GM18909 (cell line): ENCODE data around the gene PLD4.
"Not testable (repeated sequence)": the region's sequence is repeated elsewhere in the genome, so short reads cannot be mapped to it uniquely, and the experiment has no call there.

ENCODE experiments used
- ATAC-seq: cut with Tn5 transposase; IDR thresholded peaks from one replicate; pipeline ENCODE4 v1.9.1; 2021; ENCODE audit warnings: mild to moderate bottlenecking; ENCODE audit not compliant: unreplicated experiment, poor library complexity

Gene PLD4

DNA sequence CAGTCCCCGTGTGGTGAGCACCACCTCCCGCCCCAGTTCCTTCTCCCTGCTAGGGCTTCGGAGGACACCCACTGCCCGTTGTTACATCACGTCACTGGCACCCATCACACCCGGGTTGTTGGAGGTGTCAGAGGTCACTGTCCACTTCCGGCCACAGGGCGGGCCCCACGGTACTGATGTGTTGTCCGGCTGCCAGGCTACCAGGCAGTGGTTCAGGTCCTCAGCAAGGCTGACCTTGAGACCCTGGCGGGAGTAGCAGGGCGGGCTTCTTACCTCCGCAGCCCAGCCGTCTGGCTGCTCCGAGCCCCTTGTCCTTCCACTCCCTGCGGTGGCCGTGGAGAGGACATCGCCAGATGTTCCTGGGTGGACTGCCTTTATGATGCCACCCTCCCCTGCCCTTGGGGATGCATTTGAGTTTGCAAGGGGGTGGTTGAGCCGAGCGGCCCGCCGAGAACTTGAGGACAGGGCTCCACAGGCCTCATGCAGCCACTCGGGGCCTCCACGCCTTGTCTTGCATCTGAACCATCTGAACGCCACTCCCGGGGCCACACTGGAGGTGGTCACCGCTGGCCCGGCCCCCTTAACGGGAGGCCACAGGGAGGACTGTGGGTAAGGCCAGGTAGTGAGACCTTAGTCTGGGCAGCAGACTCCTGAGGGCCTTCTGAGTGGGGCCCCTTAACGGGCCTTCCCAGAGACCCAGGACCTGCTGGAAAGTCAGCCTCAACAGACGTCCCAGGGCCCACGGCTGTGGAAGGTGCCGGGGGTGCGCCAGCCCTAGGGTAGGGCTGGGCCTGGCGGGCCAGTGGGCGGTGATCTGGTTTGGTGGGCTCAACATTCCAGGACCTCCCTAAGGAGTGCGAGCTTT is 27.1 kb upstream of the PLD4 start:
- no peak for ATAC-seq

- ATAC-seq: no peak
Observed at GRCh38 chr14:104898195-104898558, 26.5 kb upstream of the PLD4 start.

DNA sequence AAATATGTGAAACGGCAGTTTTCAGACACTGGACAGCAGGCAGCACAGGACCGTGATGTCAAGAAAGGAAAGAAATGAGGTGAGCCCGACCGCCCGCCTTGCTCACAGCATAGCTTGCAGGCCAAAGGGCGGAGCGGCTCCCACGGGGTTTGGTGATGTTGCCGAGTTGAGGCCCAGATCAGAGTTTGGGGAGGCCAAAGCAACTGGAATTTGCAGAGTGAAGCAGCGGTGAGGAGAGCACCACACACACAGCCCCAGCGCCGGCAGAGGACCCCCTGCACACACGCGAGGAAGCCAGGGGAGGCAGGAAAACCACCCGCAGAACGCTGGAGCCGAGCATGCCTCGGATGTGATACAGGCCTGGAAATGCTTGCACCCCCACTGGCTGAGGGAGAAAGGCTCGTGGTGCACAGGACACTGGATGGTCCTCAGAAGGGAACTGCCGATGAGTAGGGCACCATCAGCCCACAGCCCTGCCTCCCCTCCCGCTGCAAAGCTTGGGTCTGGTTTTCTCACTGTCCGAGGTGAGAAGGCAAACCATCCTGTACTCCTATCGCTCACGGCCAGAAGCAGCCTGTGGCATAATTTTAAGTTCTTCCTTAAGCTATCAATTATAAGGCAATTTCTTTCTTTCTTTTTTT is 25.7 kb upstream of the PLD4 start:
- ATAC-seq: no peak

GRCh38 chr14:104899781-104900180 is 24.9 kb upstream of the PLD4 start:
- no peak for ATAC-seq

DNA sequence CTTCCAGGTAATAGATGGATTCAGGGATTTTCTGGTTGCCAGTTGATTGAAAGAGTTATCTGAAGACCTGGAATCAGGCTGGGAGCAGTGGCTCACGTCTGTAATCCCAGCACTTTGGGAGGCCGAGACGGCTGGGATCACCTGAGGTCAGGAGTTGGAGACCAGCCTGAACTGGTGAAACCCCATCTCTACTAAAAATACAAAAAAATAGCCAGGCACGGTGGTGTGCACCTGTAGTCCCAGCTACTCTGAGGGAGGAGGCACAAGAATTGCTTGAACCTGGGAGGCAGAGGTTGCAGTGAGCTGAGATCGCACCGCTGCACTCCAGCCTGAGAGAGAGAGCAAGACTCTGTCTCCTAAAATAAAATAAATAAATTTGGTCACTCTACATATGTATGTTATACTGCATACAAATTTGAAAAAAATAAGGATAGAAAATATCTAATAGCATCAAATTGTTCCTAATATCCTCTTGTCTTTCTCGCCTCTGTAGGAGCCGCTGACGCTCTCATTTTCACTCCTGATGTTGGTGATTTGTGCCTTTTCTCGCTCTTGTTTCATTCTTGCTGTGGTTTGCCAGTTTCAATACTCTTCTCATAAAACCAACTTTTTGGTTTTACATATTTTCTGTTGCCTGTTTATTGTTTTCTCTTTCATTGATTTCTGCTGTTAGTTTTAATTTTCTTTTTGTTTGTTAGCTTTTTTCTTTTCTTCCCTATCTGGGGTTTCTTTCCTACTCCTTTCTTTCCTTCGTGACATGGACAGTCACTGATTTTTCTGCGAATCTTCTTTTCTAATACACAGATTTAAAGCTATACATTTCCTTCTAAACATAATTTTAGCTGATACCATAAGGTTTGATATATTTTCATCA is 23.8 kb upstream of the PLD4 start:
- no peak for ATAC-seq

- ATAC-seq: no peak
Observed at GRCh38 chr14:104903990-104904389, 20.7 kb upstream of the PLD4 start.

DNA sequence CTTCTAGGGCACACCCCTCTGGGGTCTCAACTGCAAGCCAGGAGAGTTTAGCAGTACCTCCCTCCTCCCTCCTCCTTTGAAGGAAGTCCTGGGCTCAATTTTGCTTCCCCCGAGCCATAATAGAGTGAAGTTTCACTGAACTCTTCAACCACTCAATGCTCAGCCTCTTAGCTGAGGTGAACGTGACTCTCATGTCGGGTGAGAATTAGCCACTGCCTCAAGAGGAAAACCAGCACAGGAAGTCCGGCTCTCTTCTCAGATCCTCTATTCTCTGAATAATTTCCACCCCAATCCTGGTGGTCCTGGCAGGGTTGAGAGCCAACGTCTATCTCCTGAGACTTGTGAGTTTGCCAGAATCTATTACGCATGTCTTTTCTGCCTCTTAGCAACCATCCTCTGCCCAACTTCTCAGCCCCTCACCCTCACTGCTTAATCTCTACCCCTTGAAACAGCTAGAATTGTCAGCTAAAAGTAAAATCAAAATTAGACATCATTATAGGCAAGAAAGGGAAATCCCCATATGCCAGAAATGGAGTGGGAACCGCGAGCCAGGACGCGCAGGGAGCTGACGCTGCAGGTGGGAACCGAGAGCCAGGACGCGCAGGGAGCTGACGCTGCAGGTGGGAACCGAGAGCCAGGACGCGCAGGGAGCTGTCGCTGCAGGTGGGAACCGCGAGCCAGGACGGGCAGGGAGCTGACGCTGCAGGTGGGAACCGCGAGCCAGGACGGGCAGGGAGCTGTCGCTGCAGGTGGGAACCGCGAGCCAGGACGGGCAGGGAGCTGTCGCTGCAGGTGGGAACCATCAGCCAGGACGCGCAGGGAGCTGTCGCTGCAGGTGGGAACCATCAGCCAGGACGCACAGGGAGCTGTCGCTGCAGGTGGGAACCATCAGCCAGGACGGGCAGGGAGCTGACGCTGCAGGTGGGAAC is 19.8 kb upstream of the PLD4 start:
- not testable (repeated sequence) for ATAC-seq

GRCh38 chr14:104905579-104905933 is 19.1 kb upstream of the PLD4 start:
- not testable (repeated sequence) for ATAC-seq

DNA sequence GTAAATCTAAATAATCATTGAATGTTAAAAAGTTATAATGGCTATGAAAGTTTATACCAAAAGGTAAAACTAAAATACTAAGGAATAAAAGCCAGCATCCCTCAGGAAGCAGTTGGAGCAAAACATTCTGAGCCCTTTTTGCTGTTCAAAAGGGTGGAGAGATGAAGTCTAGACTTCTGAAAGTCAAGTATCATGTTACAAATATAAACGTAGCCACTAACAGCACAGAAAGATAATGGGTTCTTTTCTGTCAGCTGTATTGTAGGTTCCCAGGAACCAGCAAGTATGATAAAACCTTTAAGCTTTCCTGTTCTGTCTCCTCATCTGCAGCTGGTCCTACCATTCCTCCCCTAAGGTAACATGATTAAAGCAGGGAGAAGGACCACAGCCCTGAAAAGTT is 16.4 kb upstream of the PLD4 start:
- ATAC-seq: no peak

DNA sequence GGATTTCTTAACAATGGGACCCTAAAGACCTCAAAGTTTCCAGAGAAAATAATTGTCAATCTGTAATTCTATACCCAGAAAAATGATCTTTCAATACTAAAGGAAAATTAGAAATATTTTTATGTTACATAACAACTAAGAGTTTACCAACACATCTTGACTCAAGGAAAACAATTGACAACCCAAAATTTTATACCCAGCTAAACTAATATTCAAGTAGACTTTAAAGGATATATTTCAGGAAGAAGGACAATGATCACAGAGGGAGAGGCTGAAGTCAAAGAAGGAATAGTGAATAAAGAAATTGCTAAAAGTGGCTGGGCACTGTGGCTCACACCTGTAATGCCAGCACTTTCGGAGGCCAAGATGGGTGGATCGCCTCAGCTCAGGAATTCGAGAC is 12.6 kb upstream of the PLD4 start:
- no peak for ATAC-seq

DNA sequence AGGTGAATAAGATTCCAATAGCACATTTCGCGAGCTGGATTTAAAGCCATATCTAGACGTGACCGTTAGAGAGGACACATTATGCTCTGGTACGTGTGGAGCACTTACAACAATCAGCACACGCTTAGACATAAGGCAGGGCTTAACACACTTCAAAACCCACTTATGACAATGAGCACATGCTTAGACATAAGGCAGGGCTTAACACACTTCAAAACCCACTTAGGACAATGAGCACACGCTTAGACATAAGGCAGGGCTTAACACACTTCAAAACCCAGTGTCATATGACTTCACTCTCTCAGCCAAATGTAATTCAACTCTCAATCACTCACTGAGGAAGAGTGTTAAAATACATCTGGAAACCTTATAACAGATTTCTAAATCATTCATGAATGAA is 11.2 kb upstream of the PLD4 start:
- no peak for ATAC-seq

- ATAC-seq: no peak
Observed at GRCh38 chr14:104917116-104917515, 7.6 kb upstream of the PLD4 start.

GRCh38 chr14:104917993-104918392 is 6.7 kb upstream of the PLD4 start:
- ATAC-seq: no peak

DNA sequence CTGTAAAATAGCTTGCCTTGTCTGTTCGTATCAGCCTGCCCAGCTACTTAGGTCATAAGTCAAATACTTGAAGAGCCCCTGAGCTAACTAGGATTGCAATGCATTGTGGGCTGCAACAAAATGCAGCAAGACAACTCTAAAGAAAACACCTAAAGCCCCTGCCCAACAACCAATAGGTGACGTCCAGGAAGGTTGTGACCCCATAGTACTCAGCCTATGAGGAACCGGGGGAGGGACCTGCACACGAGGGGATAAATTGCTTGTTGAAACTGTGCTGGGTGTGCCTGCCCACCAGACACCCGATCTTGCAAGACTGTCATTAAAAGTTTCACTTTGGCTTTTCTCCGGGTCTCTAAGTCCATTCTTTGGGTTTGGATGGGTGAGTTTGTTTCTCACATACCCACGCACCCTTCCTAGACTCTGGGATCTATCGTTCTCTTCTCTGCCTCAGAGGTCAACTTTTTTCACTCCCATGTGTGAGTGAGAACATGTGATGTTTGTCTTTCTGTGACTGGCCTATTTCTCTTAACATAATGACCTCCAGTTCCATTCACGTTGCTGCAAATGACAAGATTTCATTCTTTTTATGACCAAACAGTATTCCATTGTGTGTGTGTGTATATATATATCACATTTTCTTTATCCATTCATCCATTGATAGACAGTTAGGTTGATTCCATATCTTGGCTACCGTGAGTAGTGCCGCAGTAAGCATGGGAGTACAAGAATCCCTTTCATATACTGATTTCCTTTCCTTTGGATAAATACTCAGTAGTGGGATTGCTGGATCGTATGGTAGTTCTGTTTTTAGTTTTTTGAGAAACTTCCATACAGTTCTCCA is 5.3 kb upstream of the PLD4 start:
- not testable (repeated sequence) for ATAC-seq

GRCh38 chr14:104919993-104920315 is 4.7 kb upstream of the PLD4 start:
- no peak for ATAC-seq

- ATAC-seq: no peak
Observed at GRCh38 chr14:104923640-104924420, 849 bp upstream of the PLD4 start.

DNA sequence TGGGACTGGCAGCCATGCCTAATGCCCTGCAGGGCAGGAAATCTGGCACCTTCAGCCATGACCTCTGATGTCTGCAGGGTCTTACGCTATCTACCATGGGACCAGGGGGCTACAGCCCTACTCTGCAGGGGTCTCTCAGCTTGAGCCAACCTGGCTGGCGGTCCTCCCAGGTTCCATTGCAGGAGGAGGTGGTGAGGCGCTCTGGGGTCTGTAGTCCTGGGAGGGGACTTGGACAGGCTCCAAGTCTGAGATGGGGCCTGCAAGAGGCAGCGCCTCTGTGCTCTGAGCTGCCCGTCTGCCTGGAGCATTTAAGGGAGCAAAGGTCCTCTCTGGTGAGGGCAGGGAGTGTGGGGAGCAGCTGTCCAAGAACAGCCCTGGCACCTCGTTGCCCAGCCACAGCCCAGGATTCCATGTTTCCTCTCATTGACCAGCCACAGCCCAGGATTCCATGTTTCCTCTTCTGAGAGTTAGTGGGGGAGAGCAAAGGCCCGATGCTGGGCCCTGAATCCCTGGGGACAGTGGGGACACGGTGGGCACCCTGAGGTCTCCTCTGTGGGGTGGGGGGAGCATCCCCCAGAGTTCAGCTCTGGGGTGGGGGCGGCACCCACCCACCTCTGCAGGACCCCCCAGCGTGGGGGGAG is 655 bp downstream of the PLD4 start:
- no peak for ATAC-seq
